ENCODE data around the gene CYGB. TPM values are rescaled to one million over a fixed set of nuclear protein-coding genes. Genes with fewer than 3 reads are reported as not detected.
"Not testable (repeated sequence)": the region's sequence is repeated elsewhere in the genome, so short reads cannot be mapped to it uniquely, and the experiment has no call there.

The CYGB gene
- polyA plus RNA-seq, 3 donors: 9.2 to 13.4 (median 11.1) TPM

GRCh38 chr17:76567634-76568432 is 30.3 kb upstream of the CYGB start:
- no peak for DNase-seq (ENCODE audit: low read depth in 3 of 3, low spot score in 2 of 3)

DNA sequence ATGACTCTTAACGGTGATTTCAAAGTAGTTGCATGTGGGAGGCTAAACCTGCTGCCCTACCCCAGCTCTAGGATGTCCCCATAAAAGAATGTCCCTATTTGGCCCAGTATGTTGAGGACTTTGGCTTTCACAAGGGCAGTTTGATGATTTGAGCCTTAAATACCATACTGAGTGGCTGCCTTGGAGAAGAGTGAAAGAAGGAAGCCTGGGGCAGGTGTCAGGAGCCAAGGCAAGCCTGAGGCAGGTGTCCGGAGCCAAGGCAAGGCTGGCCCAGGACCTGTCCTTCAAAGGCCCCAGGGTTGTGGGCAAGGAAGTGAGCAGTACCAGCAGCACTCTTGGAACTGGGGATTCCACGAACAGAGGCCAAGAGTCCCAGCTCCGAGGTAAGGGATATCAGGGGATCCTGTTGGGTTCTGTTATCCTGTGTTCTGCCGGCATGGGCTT is 29.5 kb upstream of the CYGB start:
- no peak for DNase-seq (ENCODE audit: low read depth in 3 of 3, low spot score in 2 of 3)

DNA sequence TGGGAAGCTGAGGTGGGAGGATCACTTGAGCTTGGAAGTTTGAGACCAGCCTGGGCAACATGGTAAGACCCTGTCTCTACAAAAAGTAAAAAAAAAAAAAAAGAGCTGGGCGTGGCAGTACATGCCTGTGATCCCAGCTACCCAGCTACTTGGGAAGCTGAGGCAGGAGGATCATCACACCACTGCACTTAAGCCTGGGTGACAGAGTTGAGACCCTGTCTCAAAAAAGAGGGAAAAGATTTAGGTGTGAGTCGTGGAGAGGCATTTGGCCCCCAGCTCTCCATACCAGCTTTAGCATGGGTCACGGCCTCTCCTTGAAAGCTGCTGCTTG is 29.1 kb upstream of the CYGB start:
- DNase-seq (ENCODE audit: low read depth in 3 of 3, low spot score in 2 of 3): no peak

DNA sequence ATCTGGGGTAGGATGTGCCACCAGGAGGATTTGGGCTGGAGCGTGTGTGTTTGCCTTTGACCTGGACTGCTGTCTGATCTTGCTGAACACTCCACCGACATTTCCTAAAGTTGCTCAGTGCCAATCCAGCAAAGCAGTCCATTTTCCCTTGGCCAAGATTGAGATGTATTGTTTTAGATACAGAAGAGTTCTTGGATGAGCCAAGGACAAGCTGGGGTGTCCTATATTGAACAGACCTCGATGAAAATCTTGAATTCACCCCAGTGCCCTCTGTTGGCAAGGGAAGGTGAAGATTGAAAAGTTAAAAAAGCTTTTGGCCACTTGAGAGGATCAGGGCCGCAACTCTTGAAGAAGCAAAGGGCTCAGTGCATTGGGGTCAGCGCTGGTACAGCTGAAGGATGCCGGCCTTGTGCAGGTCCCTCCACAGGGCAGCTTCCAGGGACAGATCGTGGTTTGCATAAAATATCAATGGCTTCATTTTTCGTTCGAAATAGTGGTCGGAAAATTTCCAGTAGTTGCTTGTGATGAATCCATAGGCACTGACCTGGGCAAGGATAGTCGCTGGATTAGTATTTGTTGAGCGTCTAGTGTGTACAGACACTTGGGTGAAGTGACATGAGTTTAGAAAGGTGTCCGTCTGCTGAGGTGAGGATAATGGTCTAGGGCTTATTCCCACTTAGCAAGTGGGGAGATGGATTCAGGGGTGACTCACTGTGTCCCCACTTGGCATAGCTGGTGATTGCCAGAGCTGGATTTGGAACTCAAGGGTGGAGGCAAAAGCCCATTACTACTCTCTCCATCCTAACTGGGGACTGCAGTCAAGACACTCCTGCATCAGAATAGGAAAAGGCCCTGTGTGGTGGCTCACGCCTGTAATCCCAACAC is 28.5 kb upstream of the CYGB start:
- DNase-seq (ENCODE audit: low read depth in 3 of 3, low spot score in 2 of 3): no peak

GRCh38 chr17:76564991-76565727 is 27.6 kb upstream of the CYGB start:
- DNase-seq (ENCODE audit: low read depth in 3 of 3, low spot score in 2 of 3): not testable (repeated sequence)

GRCh38 chr17:76563359-76563758 is 25.9 kb upstream of the CYGB start:
- not testable (repeated sequence) for DNase-seq (ENCODE audit: low read depth in 3 of 3, low spot score in 2 of 3)

DNA sequence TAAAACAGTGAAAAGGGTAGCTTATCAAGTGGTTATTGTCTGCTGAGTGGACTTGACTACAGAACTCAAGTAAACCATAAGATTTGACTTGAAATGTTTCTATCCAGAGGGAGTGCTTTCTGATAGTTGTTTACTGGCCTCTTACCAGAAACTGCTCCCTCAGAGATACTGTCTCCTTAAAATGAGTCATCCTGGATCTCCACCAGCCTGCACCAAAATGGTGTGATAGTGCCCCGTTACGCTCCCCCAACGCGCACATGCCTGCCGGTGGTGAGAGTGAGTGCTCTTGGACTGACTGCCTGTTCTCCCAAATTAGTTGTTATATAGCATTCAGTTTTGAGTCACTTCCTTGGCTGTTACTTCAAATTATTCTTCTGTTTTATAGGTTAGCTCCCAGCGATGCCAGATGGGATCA is 25.2 kb upstream of the CYGB start:
- no peak for DNase-seq (ENCODE audit: low read depth in 3 of 3, low spot score in 2 of 3)

DNA sequence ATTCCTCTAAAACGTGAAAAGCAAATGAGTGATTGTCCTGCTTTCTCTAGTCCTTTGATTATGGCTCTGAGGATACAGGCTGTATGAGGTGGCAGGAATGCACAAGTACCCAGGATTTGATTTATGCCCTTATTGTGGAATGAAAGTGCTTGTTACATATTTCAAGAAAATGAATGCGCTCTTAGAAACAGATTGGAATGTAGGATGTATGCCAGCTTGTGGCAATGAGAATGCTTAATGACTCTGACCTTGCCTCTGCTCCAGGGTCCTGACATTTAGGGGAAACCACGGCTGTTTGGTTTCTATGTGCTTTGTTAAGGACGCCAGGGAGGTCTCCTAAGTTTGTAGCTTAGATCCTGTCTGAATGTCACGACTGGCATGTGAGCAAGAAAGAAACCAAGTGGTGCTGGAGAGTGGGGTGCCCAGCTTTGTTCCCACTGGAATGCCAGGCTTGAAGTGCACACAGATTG is 24.3 kb upstream of the CYGB start:
- DNase-seq (ENCODE audit: low read depth in 3 of 3, low spot score in 2 of 3): no peak

GRCh38 chr17:76561332-76561731 is 23.8 kb upstream of the CYGB start:
- DNase-seq (ENCODE audit: low read depth in 3 of 3, low spot score in 2 of 3): no peak

- DNase-seq (ENCODE audit: low read depth in 3 of 3, low spot score in 2 of 3): no peak
Observed at GRCh38 chr17:76560877-76561221, 23.3 kb upstream of the CYGB start.

- DNase-seq (ENCODE audit: low read depth in 3 of 3, low spot score in 2 of 3): no peak
Observed at GRCh38 chr17:76560036-76560876, 22.7 kb upstream of the CYGB start.

- not testable (repeated sequence) for DNase-seq (ENCODE audit: low read depth in 3 of 3, low spot score in 2 of 3)
Observed at GRCh38 chr17:76559460-76559859, 22.0 kb upstream of the CYGB start.

DNA sequence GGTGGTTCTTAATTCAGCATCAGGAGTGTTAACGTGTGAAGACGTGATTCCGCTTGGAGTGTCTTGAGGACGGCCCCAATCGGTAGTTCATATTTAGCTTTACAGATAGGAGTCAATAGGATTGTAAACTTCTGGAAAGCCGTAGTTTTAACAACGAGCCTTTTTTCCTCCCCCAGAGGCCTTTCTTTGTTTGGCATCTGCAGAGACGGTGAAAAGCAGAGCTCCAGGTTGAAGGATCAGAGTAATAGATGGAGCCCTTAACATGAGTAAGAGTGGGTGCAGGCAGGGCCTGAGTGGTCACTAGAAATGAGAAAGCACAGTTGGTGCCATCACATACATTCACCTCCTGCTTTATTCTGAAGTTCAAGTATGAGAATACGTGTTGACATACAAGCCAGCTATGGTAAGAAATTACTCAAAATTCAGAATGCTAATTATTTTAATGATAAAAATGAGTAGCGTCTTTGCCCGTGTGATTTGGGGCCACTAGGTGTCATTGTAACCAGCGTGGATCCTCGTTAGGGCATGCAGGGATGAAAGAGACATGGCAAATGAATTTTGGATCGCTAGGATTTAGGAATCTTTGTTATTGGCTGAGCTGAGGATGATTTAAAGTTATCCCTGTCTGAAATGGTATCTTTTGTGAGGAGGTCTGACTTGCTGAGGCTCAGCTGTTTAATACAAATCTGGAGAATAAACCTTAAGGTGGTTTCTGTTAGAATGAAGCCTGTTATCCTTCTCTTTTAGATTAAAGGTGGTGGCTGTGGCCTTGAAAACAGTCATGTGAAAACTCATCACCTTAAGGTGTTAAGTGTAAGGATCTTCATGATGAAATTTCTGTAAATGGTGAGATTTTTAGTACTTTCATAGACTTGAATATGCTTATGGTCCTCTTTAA is 20.9 kb upstream of the CYGB start:
- DNase-seq (ENCODE audit: low read depth in 3 of 3, low spot score in 2 of 3): no peak

GRCh38 chr17:76557368-76558197 is 20.1 kb upstream of the CYGB start:
- DNase-seq (ENCODE audit: low read depth in 3 of 3, low spot score in 2 of 3): peak; percentile 92 to 96 (median 94)

- no peak for DNase-seq (ENCODE audit: low read depth in 3 of 3, low spot score in 2 of 3)
Observed at GRCh38 chr17:76556765-76557367, 19.4 kb upstream of the CYGB start.

- no peak for DNase-seq (ENCODE audit: low read depth in 3 of 3, low spot score in 2 of 3)
Observed at GRCh38 chr17:76554131-76554530, 16.6 kb upstream of the CYGB start.

DNA sequence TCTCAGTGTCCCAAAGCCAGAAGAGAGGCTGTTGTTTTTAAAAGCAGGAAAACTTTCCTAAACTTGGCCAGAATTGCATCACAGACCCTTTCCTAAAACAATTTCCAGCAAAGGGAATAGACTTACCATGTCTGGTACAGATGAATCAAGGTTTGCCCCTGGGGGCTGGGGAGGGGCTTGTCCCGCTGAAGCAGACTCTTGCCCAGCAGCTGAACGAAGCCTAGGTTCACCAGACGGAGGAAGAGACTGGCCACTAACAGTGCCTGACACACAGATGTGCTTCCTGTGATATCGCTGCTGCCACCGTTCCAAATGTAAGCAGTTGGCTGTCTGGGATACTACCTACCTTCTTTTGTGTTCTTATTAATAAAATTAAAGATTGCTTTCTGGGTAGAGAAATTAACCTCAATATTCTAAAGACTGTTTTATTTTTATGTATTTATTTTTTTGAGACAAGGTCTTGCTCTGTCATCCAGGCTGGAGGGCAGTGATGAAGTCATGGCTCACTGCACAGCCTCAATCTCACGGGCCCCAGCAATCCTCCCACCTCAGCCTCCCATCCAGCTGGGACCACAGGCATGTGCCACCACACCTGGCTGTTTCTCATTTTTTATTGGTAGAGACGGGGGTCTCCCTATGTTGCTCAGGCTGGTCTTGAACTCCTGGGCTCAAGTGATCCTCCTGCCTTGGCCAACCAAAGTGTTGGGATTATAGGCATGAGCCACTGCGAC is 15.8 kb upstream of the CYGB start:
- no peak for DNase-seq (ENCODE audit: low read depth in 3 of 3, low spot score in 2 of 3)
